Activated CD8-positive, alpha-beta memory T cell treated with anti-CD3 and anti-CD28 coated beads for 48 hours (primary cell): ENCODE results near the gene CACNG3.
"Not testable (repeated sequence)": the region's sequence is repeated elsewhere in the genome, so short reads cannot be mapped to it uniquely, and the experiment has no call there.

ENCODE experiments used
- DNase-seq, 3 experiments: peaks; one replicate each; pipeline ENCODE4 v3.0.0-alpha.2; 2020; ENCODE audit warnings: low read depth in 2 of 3, low spot score in 2 of 3

Gene CACNG3

DNA sequence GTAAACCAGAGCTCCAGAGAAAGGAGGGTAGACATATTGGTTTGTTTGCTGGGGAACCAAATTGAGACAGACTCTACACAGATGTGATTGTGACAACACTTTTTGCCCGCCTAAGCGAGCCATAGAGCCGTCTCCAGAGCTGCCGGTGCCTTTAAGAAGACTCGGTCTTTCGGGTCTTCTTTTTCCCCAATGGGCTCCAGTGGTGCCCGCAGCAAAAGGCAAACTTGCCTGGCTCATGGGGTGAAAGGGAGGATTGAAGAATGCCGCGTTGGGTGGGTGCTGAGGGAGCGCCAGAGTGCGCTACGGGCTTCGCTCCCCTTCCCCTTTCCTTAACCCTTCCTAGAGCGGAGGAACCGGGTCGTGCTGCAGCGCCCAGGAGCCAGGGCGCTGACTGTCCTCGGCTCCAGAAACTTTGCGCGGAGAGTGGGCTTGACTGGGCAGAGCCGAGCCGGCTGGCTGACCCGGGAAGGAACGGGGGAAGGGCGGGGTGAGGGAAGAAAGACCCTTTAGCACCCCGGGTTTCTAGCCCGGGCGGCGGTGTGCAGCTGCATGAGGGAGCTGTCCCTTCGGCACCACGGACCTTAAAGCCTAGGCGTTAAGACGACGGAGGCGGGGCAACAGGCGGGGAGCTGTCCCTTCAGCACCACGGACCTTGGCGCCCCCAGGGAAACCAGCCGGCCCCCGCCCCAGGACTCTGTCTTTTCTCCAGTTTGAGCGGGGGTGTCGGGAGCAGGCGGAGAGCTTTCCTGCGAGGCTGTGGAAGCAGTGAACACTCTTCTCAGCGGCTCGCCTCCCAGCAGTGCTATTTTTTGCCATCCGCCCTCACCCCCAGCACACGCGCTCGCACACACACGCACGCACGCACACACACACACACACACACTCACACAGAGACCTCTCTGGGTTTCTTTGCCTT lies at the start of gene CACNG3:
Gene CACNG3 (plus strand): TSS at position 880 of the 916 bp plus-strand sequence. CDS start 420 bp downstream, outside the sequence.
- peak in 2 of 3 experiments; percentile 10 to 41 for DNase-seq

GRCh38 chr16:24206926-24207325 lies 49.2 kb upstream of the CACNG3 start:
- DNase-seq: no peak

DNA sequence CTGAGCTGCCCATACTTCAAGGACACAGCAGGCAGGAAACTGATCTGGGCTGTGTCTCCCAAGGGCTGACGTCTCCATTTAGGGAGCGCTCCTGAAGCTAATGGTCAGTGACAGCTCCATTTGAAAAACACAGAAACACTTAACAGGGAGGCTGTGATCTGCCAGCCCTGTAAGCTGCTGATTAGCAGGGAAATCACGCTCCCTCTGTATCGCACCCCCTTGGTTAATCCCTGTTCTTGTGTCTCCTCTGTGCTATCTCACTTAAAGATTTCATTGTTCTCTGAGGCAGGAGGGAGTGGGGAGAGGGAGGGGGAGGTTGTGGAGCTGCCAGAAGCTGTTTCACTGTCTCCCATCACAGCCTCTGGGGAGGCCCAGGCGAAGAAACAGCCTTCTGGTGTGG lies 47.4 kb upstream of the CACNG3 start:
- no peak for DNase-seq

- DNase-seq: no peak
Measured at GRCh38 chr16:24214992-24215391, 41.1 kb upstream of the CACNG3 start.

- DNase-seq: no peak
Measured at GRCh38 chr16:24216961-24217360, 39.2 kb upstream of the CACNG3 start.

GRCh38 chr16:24217461-24217860 lies 38.7 kb upstream of the CACNG3 start:
- DNase-seq: no peak

DNA sequence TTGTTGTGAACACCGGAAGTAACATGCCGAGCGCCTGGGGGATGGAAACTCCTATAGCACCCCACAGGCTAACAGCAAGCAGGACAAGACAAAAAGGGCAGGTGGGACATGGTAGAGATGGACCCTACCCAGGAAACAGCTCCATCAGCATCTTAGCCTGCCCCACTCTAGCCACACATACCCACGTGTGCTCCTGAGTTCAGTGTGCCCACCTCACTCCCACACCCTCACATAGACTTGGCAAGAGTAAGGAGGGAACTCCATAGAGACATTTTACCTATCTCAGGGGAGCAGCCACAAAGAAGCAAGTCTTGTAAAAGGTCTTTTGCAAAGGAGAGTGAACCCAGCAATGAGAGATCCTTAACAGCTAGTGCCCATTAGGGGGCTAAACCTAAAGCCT lies 37.8 kb upstream of the CACNG3 start:
- DNase-seq: no peak

- no peak for DNase-seq
Measured at GRCh38 chr16:24221219-24221618, 34.9 kb upstream of the CACNG3 start.

DNA sequence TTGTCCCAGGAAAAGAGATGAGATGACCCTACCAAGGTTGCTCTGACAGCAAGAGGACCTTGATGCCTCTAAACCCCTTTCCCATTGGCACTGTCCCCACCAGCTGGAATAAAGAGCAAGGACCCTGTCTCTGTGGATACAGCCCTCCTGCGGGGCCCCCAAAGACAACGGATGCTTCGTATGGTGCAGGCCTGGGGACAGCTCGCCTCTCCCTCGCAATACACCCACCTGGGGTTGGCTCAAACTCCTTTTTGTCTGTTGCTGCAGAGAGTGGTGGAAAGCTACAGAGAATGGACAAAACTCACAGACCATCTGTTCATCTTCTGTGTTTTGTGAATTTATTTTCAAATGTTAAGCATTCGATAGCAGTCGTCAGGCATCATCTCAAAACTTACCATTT lies 27.6 kb upstream of the CACNG3 start:
- DNase-seq: no peak

DNA sequence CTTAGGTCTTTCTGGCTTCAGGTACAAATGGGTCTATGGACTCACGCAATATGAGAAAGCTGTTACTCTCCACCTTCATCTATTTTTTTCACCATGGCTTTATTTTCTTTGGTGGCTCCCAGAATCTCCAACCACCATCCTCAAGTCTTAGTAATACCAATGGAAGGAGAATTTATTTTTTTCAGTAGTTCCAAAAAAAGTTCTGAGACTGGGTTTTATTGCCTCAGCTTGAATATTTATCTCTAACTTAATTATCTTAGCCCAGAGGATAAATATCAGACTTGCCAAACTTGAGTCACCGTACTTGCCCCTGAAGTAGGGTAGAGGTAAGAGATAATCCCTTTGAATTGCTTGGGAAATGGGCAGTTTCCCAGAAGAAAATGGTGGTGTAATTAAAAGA lies 23.2 kb upstream of the CACNG3 start:
- no peak for DNase-seq

GRCh38 chr16:24234737-24235136 lies 21.4 kb upstream of the CACNG3 start:
- DNase-seq: no peak

DNA sequence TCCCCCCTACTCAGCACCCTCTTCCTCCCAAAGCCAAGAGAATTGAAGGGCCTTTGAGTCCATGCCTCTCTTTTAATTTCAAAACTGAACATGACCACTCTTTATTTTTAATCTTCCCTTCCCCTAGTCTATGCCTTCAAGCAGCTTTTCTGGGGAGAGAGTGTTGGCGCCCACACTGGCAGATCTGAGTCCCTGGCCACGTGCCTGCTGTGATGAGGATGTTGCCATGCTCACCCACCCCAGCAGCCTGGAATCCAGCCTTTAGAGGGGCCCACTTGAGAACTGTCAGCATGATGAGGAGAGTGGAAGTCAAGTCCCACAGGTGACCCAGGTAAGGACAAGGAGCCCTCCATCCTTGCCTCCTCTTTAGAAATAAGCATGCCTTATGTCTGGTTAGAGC lies 20.3 kb upstream of the CACNG3 start:
- DNase-seq: no peak

GRCh38 chr16:24238846-24239245 lies 17.3 kb upstream of the CACNG3 start:
- not testable (repeated sequence) for DNase-seq

- no peak for DNase-seq
Measured at GRCh38 chr16:24246911-24247607, 9.1 kb upstream of the CACNG3 start.

DNA sequence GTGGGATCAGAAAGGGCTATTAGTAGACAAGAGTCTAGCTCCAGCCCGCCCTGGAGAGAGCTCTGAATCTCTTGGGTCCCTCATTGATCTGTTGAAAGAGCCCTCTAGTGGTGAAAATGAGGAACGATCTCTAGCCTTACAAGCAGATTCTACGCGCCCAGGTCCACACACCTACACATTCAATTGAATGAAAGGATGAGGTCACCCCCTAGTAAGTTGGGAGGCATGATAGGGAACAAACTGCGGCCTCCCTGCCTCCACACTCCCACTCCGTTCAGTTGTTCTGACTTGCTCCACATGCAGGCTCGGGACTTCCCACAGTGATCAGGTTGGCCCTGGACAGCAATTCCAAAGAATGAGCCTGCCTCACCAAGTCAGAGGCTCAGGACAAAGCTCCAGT lies 2.9 kb upstream of the CACNG3 start:
- peak in 2 of 3 experiments; percentile 2 to 3 for DNase-seq

DNA sequence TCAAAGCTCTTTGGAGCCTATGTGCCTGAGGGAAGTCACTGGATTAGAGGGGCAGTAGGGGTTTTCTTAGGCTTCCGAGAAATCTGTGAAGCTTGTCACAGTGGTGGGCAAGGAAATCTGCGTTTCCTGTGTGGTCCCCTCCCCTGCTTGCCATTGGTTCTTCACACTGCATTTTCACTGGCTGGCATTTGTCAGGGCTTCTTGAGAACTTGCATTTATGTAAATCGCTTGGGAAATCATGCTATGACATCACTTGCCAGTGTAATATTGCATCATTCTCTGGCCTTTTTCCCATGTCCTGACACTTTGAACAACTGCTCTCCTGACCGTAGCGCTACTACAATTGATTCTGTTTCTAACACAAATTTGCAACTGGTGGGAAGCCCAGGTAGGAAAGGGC lies 1.8 kb downstream of the CACNG3 start:
- no peak for DNase-seq

- DNase-seq: no peak
Measured at GRCh38 chr16:24258791-24259190, 2.7 kb downstream of the CACNG3 start.

- DNase-seq: no peak
Measured at GRCh38 chr16:24262816-24263215, 6.7 kb downstream of the CACNG3 start.

GRCh38 chr16:24270721-24271442 lies 14.7 kb downstream of the CACNG3 start:
- DNase-seq: no peak

GRCh38 chr16:24272379-24272778 lies 16.2 kb downstream of the CACNG3 start:
- DNase-seq: no peak

DNA sequence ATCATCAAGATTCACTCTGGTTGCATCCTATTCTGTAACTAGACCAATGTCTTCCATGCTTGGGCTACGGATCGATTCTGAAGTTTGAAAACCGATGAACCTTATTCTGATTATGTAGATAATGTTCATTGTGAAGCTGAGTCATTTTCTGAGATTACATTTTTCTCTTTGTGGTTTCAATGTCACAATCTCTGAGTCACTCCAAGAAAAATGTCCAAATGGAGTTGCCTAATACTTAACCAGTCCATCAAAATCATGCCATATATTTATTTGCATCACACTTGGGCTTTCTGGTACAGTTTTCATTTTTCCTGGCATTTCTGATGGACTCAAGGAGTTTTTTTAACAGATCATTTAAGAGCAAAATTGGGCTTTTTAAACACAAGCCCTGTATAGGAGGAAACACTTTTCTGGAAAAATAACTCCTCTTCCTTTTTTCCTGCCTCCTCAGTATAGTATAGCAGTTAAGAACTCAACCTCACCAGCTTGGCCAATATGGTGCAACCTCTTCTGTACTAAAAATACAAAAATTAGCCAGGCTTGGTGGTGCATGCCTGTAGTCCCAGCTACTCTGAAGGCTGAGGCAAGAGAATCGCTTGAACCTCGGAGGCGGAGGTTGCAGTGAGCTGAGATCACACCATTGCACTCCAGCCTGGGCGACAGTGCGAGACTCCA lies 17.5 kb downstream of the CACNG3 start:
- DNase-seq: no peak
